GM21576 (cell line): ENCODE measurements around the gene CDC42SE2.
"Not testable (repeated sequence)": the region's sequence is repeated elsewhere in the genome, so short reads cannot be mapped to it uniquely, and the experiment has no call there.

Experiments used
- ATAC-seq: cut with Tn5 transposase; IDR thresholded peaks from one replicate; pipeline ENCODE4 v1.9.1; 2021; ENCODE audit warnings: mild to moderate bottlenecking, moderate library complexity; ENCODE audit not compliant: unreplicated experiment

Gene CDC42SE2

GRCh38 chr5:131363811-131364506 lies 100.1 kb downstream of the CDC42SE2 start:
- ATAC-seq = no peak

GRCh38 chr5:131364507-131365050 lies 100.7 kb downstream of the CDC42SE2 start:
- ATAC-seq = no peak

GRCh38 chr5:131366428-131366827 lies 102.6 kb downstream of the CDC42SE2 start:
- ATAC-seq = no peak

- ATAC-seq = no peak
These were observed 103.5 kb downstream of the CDC42SE2 start for GRCh38 chr5:131367219-131367860.

GRCh38 chr5:131368866-131369265 lies 105.0 kb downstream of the CDC42SE2 start:
- no peak for ATAC-seq

- ATAC-seq = no peak
These were observed 105.7 kb downstream of the CDC42SE2 start for GRCh38 chr5:131369558-131369957.

- no peak for ATAC-seq
These were observed 108.0 kb downstream of the CDC42SE2 start for GRCh38 chr5:131371835-131372234.

- no peak for ATAC-seq
These were observed 109.4 kb downstream of the CDC42SE2 start for GRCh38 chr5:131373265-131373664.

GRCh38 chr5:131375351-131375750 lies 111.5 kb downstream of the CDC42SE2 start:
- peak; percentile 29 for ATAC-seq

GRCh38 chr5:131377346-131377745 lies 113.5 kb downstream of the CDC42SE2 start:
- no peak for ATAC-seq

- no peak for ATAC-seq
These were observed 114.0 kb downstream of the CDC42SE2 start for GRCh38 chr5:131377785-131378325.

GRCh38 chr5:131378721-131379541 lies 115.1 kb downstream of the CDC42SE2 start:
- ATAC-seq = no peak

GRCh38 chr5:131379723-131380122 lies 115.9 kb downstream of the CDC42SE2 start:
- peak; percentile 31 for ATAC-seq

- not testable (repeated sequence) for ATAC-seq
These were observed 116.4 kb downstream of the CDC42SE2 start for GRCh38 chr5:131380238-131380637.

- no peak for ATAC-seq
These were observed 117.2 kb downstream of the CDC42SE2 start for GRCh38 chr5:131381021-131381420.

GRCh38 chr5:131381777-131382176 lies 117.9 kb downstream of the CDC42SE2 start:
- ATAC-seq = peak; percentile 57

GRCh38 chr5:131382407-131383395 lies 118.8 kb downstream of the CDC42SE2 start:
- peak; percentile 62 for ATAC-seq

- no peak for ATAC-seq
These were observed 120.3 kb downstream of the CDC42SE2 start for GRCh38 chr5:131384173-131384572.

GRCh38 chr5:131384616-131385214 lies 120.9 kb downstream of the CDC42SE2 start:
- ATAC-seq = no peak
